H1 (cell line): Measurements from ENCODE around the gene ZBED5. TPM values are rescaled to one million over a fixed set of nuclear protein-coding genes. Genes with fewer than 3 reads are reported as not detected.
A peak's percentile ranks its signal among the peaks of the same experiment; 100 is the strongest.

Source experiments
- CTCF ChIA-PET: fragments of 300-600 bp; sonication (Branson Sonifier 250); formaldehyde crosslinking; loops from one replicate; lab custom pipeline; 2021; ENCODE audit not compliant: partially characterized antibody; lab: Charles Lee
- POLR2A ChIA-PET: fragments of 300-600 bp; sonication (Branson Sonifier 250); formaldehyde crosslinking; loops from one replicate; lab custom pipeline; 2021; ENCODE audit warnings: inconsistent platforms; ENCODE audit not compliant: partially characterized antibody; lab: Charles Lee
- DNase-seq, 2 experiments: peaks; one replicate each; pipeline versions ENCODE4 v3.0.0 to v3.0.0-alpha.2; 2010 to 2022; ENCODE audit warnings: low spot score in 2 of 2, low read depth in 1 of 2, mixed read lengths in 1 of 2
- FAIRE-seq: peaks from 2 replicates; lab custom pipeline; 2011; peaks lifted over from hg19 to GRCh38; lab: Jason Lieb, UNC
- H2AFZ ChIP-seq: 2 replicates; pipeline ENCODE4 v1.8.1; 2012; ENCODE audit warnings: low read length, inconsistent platforms
- H2AK5ac ChIP-seq: 2 replicates; pipeline ENCODE4 v1.6.1; 2013; ENCODE audit warnings: low read depth, low read length
- H2BK120ac ChIP-seq: replicated peaks from 2 replicates; pipeline ENCODE3; 2013; ENCODE audit warnings: low read depth, low read length, inconsistent platforms
- H2BK12ac ChIP-seq: 2 replicates; pipeline ENCODE4 v1.6.1; 2013; ENCODE audit warnings: low read depth, low read length
- H2BK15ac ChIP-seq: 2 replicates; pipeline ENCODE4 v1.6.1; 2013; ENCODE audit warnings: low read length
- H2BK20ac ChIP-seq: 2 replicates; pipeline ENCODE4 v1.6.1; 2013; ENCODE audit warnings: low read length
- H2BK5ac ChIP-seq: 2 replicates; pipeline ENCODE4 v1.6.1; 2013; ENCODE audit warnings: low read depth, low read length
- H3K14ac ChIP-seq: 2 replicates; pipeline ENCODE4 v1.6.1; 2013; ENCODE audit warnings: inconsistent platforms; ENCODE audit not compliant: insufficient read length
- H3K18ac ChIP-seq: 2 replicates; pipeline ENCODE4 v1.6.1; 2013; ENCODE audit warnings: low read length; ENCODE audit errors: extremely low read depth
- H3K23ac ChIP-seq: 2 replicates; pipeline ENCODE4 v1.6.1; 2013; ENCODE audit warnings: inconsistent platforms; ENCODE audit not compliant: insufficient read length
- H3K23me2 ChIP-seq: 2 replicates; pipeline ENCODE4 v1.6.1; 2013; ENCODE audit warnings: low read depth, low read length
- H3K27ac ChIP-seq: 2 replicates; pipeline ENCODE4 v1.6.1; 2011; ENCODE audit warnings: low read depth, low read length, inconsistent platforms
- H3K27me3 ChIP-seq, 4 experiments: replicated peaks in 1 of 4; 1 replicate in 1 of 4; 2 replicates in 3 of 4; pipeline versions ENCODE4 v1.6.1 to v1.8.1; 2011 to 2013; ENCODE audit warnings: low read length in 3 of 4, mild to moderate bottlenecking in 3 of 4, inconsistent platforms in 2 of 4, mixed read lengths in 2 of 4, moderate library complexity in 1 of 4; ENCODE audit not compliant: control insufficient read depth in 3 of 4, insufficient read depth in 3 of 4; ENCODE audit errors: extremely low read depth in 1 of 4
- H3K36me3 ChIP-seq, 4 experiments: 2 replicates each; pipeline versions ENCODE4 v1.6.1 to v1.8.1; 2011 to 2013; ENCODE audit warnings: mild to moderate bottlenecking in 4 of 4, low read length in 3 of 4, moderate library complexity in 2 of 4, control low read depth in 1 of 4, inconsistent platforms in 1 of 4; ENCODE audit not compliant: insufficient read depth in 4 of 4, control insufficient read depth in 2 of 4
- H3K4ac ChIP-seq: replicated peaks from 2 replicates; pipeline ENCODE3; 2013; ENCODE audit warnings: low read length, low read depth, mixed read lengths, inconsistent platforms; ENCODE audit not compliant: insufficient read length
- H3K4me1 ChIP-seq, 4 experiments: replicated peaks in 1 of 4; 1 replicate in 1 of 4; 2 replicates in 3 of 4; pipeline versions ENCODE4 v1.6.1 to v1.8.1; 2011 to 2013; ENCODE audit warnings: low read length in 3 of 4, inconsistent platforms in 2 of 4, mixed read lengths in 1 of 4; ENCODE audit not compliant: insufficient read depth in 4 of 4, control insufficient read depth in 3 of 4
- H3K4me2 ChIP-seq, 2 experiments: 2 replicates each; pipeline versions ENCODE4 v1.6.1 to v1.8.1; 2011 to 2013; ENCODE audit warnings: low read depth in 2 of 2, low read length in 2 of 2, control low read depth in 1 of 2, inconsistent platforms in 1 of 2, mild to moderate bottlenecking in 1 of 2; ENCODE audit not compliant: insufficient read depth in 1 of 2
- H3K4me3 ChIP-seq, 4 experiments: fragments of 200-600, 300-600 bp in 1 of 4; sonication (generic), shearing (Covaris generic), sonication (Bioruptor Twin) in 1 of 4; 2 replicates each; pipeline versions ENCODE4 v1.5.1 to v1.8.1; 2011 to 2016; ENCODE audit warnings: low read length in 4 of 4, low read depth in 3 of 4, control low read depth in 2 of 4, inconsistent platforms in 2 of 4, mild to moderate bottlenecking in 2 of 4, mixed read lengths in 1 of 4, moderate library complexity in 1 of 4; ENCODE audit not compliant: insufficient read depth in 2 of 4; ENCODE audit errors: extremely low read depth in 1 of 4
- H3K56ac ChIP-seq: replicated peaks from 2 replicates; pipeline ENCODE3; 2013; ENCODE audit warnings: low read depth, mild to moderate bottlenecking, mixed read lengths, low read length, inconsistent platforms; ENCODE audit not compliant: insufficient read length
- H3K79me1 ChIP-seq: 2 replicates; pipeline ENCODE4 v1.6.1; 2013; ENCODE audit warnings: low read depth, low read length, control low read depth
- H3K79me2 ChIP-seq, 2 experiments: 2 replicates each; pipeline versions ENCODE4 v1.6.1 to v1.8.1; 2012 to 2013; ENCODE audit warnings: low read length in 2 of 2, mild to moderate bottlenecking in 2 of 2, inconsistent platforms in 1 of 2; ENCODE audit not compliant: insufficient read depth in 2 of 2, control insufficient read depth in 1 of 2
- H3K9ac ChIP-seq, 4 experiments: replicated peaks in 1 of 4; 1 replicate in 1 of 4; 2 replicates in 3 of 4; pipeline versions ENCODE4 v1.6.1 to v1.8.1; 2011 to 2013; ENCODE audit warnings: low read depth in 3 of 4, low read length in 3 of 4, control low read depth in 2 of 4, mild to moderate bottlenecking in 2 of 4, moderate library complexity in 2 of 4, inconsistent platforms in 1 of 4; ENCODE audit errors: extremely low read depth in 1 of 4
- H3K9me3 ChIP-seq, 2 experiments: 2 replicates each; pipeline versions ENCODE4 v1.6.1 to v1.8.1; 2012 to 2013; ENCODE audit warnings: mild to moderate bottlenecking in 2 of 2, moderate library complexity in 2 of 2, control low read depth in 1 of 2, inconsistent platforms in 1 of 2, low read depth in 1 of 2, low read length in 1 of 2, mixed read lengths in 1 of 2; ENCODE audit not compliant: insufficient read depth in 2 of 2
- H4K20me1 ChIP-seq, 2 experiments: replicated peaks in 1 of 2; 2 replicates each; pipeline versions ENCODE3 to v1.8.1; 2011 to 2013; ENCODE audit warnings: inconsistent platforms in 2 of 2, low read length in 2 of 2, mild to moderate bottlenecking in 1 of 2; ENCODE audit not compliant: insufficient read depth in 2 of 2, control insufficient read depth in 1 of 2
- H4K5ac ChIP-seq: 2 replicates; pipeline ENCODE4 v1.6.1; 2013; ENCODE audit warnings: low read length, low read depth, mixed read lengths, inconsistent platforms; ENCODE audit not compliant: insufficient read length
- H4K8ac ChIP-seq: 2 replicates; pipeline ENCODE4 v1.8.0; 2013; ENCODE audit warnings: mild to moderate bottlenecking, moderate library complexity, low read length, inconsistent platforms; ENCODE audit not compliant: insufficient read depth; ENCODE audit errors: extremely low read depth
- H4K91ac ChIP-seq: replicated peaks from 2 replicates; pipeline ENCODE3; 2013; ENCODE audit warnings: low read length, mixed read lengths, inconsistent platforms; ENCODE audit not compliant: insufficient read length
- BRCA1 ChIP-seq: IDR thresholded peaks from 2 replicates; pipeline ENCODE4 v1.6.1; 2012; ENCODE audit warnings: low read depth, low read length, improper control_type of control experiment
- HDAC2 ChIP-seq, 2 experiments: fragments of 300-600 bp in 1 of 2; sonication (generic) in 1 of 2; IDR thresholded peaks; 2 replicates each; pipeline ENCODE4 v1.6.1; 2011 to 2012; ENCODE audit warnings: low read depth in 2 of 2, low read length in 2 of 2, mild to moderate bottlenecking in 2 of 2, moderate library complexity in 2 of 2, borderline replicate concordance in 1 of 2, inconsistent platforms in 1 of 2
- JUND ChIP-seq: IDR thresholded peaks from 2 replicates; pipeline ENCODE4 v1.6.1; 2011; ENCODE audit warnings: mild to moderate bottlenecking, improper control_type of control experiment, low read length
- KDM4A ChIP-seq: IDR thresholded peaks from one replicate; pipeline ENCODE4 v1.7.1; 2012; ENCODE audit warnings: low read depth, mild to moderate bottlenecking, moderate library complexity, low read length, inconsistent platforms; ENCODE audit not compliant: severe bottlenecking
- POLR2AphosphoS5 ChIP-seq: IDR thresholded peaks from 2 replicates; pipeline ENCODE4 v1.6.1; 2011; ENCODE audit warnings: low read depth, low read length
- SIN3A ChIP-seq, 2 experiments: IDR thresholded peaks in 1 of 2; conservative IDR thresholded peaks in 1 of 2; 2 replicates each; pipeline ENCODE4 v1.6.1; 2011 to 2012; ENCODE audit warnings: low read length in 2 of 2, improper control_type of control experiment in 1 of 2, low read depth in 1 of 2, mild to moderate bottlenecking in 1 of 2
- SIX5 ChIP-seq: IDR thresholded peaks from 2 replicates; pipeline ENCODE4 v1.6.1; 2011; ENCODE audit warnings: mild to moderate bottlenecking, low read depth, low read length
- SP1 ChIP-seq: IDR thresholded peaks from 2 replicates; pipeline ENCODE4 v1.6.1; 2011; ENCODE audit warnings: low read depth, low read length
- SUZ12 ChIP-seq: fragments of 200-600 bp; sonication (generic); IDR thresholded peaks from 2 replicates; pipeline ENCODE4 v1.6.1; 2012; ENCODE audit warnings: mild to moderate bottlenecking, inconsistent platforms, low read length, moderate library complexity, mixed read lengths
- TEAD4 ChIP-seq: IDR thresholded peaks from 2 replicates; pipeline ENCODE4 v1.6.1; 2012; ENCODE audit warnings: low read depth, low read length, inconsistent platforms, mixed read lengths
- WGBS, 2 experiments: shearing (Covaris generic) in 1 of 2; methylation state at CpG; one replicate each; pipeline versions ENCODE4 v1.1.6 to v1.1.7; 2013 to 2015; ENCODE audit warnings: low lambda C conversion rate in 2 of 2, mixed read lengths in 2 of 2, inconsistent platforms in 1 of 2, low coverage in 1 of 2, missing lambda C conversion rate in 1 of 2; ENCODE audit not compliant: insufficient replicate concordance in 2 of 2, insufficient coverage in 1 of 2, insufficient read length in 1 of 2; ENCODE audit errors: extremely low coverage in 1 of 2, missing lambda C conversion rate in 1 of 2; 5-methylcytosine and 5-hydroxymethylcytosine counted together
- polyA plus RNA-seq, 7 experiments: library from polyadenylated mRNA; depleted of rRNA in 3 of 7; stranded (reverse) in 5 of 7; unstranded in 2 of 7; fragments of >200 nt in 5 of 7; fragments of 200-250 nt in 2 of 7; gene quantifications; 1 replicate in 5 of 7; 2 replicates in 1 of 7; 4 replicates in 1 of 7; pipeline versions ENCODE4 v1.2.1 to v1.2.3, GENCODE V29; 2011 to 2013; ENCODE audit warnings: missing spikeins in 2 of 7, mixed read lengths in 2 of 7
- total RNA-seq: library from RNA; stranded (reverse); fragmentation: NEBNext Ultra II Directional; extraction: Animal tissue kit (Norgen Biotek cat#: 25700); gene quantifications from 2 replicates; pipeline ENCODE4 v1.2.1, GENCODE V29; 2021

ZBED5 gene
- total and polyA plus RNA-seq, 2 of the 8 experiments (the other 6 are each of a cell fraction or from before 2014, with no cell fraction given): 54.2 to 94.7 TPM

DNA sequence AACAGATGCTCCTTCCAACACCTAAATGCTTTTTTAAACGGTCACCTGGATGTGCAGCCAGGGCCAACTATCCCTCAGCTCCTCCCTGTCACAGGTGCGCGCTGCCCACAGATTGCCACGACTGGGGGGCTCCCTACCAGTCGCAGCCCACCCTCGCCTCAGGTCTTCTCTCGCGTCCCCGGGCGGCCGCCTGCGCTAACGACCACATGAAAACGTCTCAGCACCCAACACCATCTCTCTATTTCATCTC lies 469 bp downstream of the ZBED5 start:
- peak overlapping the region; percentile 84 for H4K5ac ChIP-seq
- H3K56ac ChIP-seq: peak overlapping the region; percentile 52
- ChIA-PET POLR2A (interaction anchor here (0.8 to 6.7 kb wide), 18 partner anchors 9 to 1000 kb away, joined by 3 to 144 read pairs (median 4); partner anchors contain the start of genes CTR9 and EIF4G2), CTCF (interaction anchor here (0.5 to 1.9 kb wide), 3 partner anchors 9 to 65 kb away, joined by 4 to 10 read pairs (median 5); no protein-coding TSS in a partner anchor)
- H3K27ac ChIP-seq: peak overlapping the region; percentile 88
- peak overlapping the region; percentile 32; the same call in 1 of the 2 replicates for H2BK15ac ChIP-seq
- peak overlapping the region; percentile 95 for H3K18ac ChIP-seq
- peak overlapping the region; percentile 73 for H3K4ac ChIP-seq
- no peak for FAIRE-seq
- no peak overlapping the region for H2BK120ac ChIP-seq
- H2BK20ac ChIP-seq: no peak overlapping the region
- TF ChIP-seq SUZ12: no peak
- no peak for TF ChIP-seq SIX5
- TF ChIP-seq BRCA1: no peak
- no peak; a peak in 1 of 4 replicates for TF ChIP-seq SIN3A (conservative IDR thresholded peaks at IDR 0.05 in 1 of 2, IDR thresholded peaks at IDR 0.05 in 1 of 2; ENCODE audit: low read depth in 1 of 2, low read length in 2 of 2)
- TF ChIP-seq HDAC2 (IDR thresholded peaks at IDR 0.05; ENCODE audit: borderline replicate concordance in 1 of 2, low read depth in 2 of 2, low read length in 2 of 2): peak in 1 of 2 experiments; percentile 42; a peak in 1 of 4 replicates
- TF ChIP-seq TEAD4: no peak
- TF ChIP-seq JUND: no peak
- peak; percentile 81 for TF ChIP-seq KDM4A
- peak; percentile 67; the same call in 1 of the 2 replicates for TF ChIP-seq POLR2AphosphoS5
- TF ChIP-seq SP1: no peak
- H2AFZ ChIP-seq: peak overlapping the region; percentile 45; the same call in 1 of the 2 replicates
- peak overlapping the region; percentile 72; the same call in 1 of the 2 replicates for H2BK12ac ChIP-seq
- peak overlapping the region in 3 of 4 experiments; percentile 82 to 97 (median 94); a peak in 6 of 7 replicates for H3K9ac ChIP-seq
- peaks cover 7 to 37% of the 10 kb centered on the region in 2 experiments for H3K79me2 ChIP-seq
- H3K4me2 ChIP-seq: peak overlapping the region; percentile 73 to 89
- H3K79me1 ChIP-seq: no peaks in the 10 kb centered on the region; the same call in 1 of the 2 replicates
- 0% methylated on average over 14 of the region's 14 CpGs; no CpG with 5 or more reads in 1 of the 2 experiments for WGBS, 2 experiments
- H4K91ac ChIP-seq: peak overlapping the region; percentile 58
- H3K27me3 ChIP-seq: no peaks in the 10 kb centered on the region
- no peaks in the 10 kb centered on the region for H3K9me3 ChIP-seq
- H3K4me3 ChIP-seq: peak overlapping the region; percentile 91 to 98 (median 95)
- H3K4me1 ChIP-seq: peaks cover 0 to 8% (median 2%) of the 10 kb centered on the region in 4 experiments; a peak in 3 of 7 replicates
- peak overlapping the region; percentile 97; the same call in 1 of the 2 replicates for H4K8ac ChIP-seq
- DNase-seq: no peak
- peaks cover 0 to 3% of the 10 kb centered on the region in 2 experiments for H4K20me1 ChIP-seq
- H3K23me2 ChIP-seq: peaks cover 7% of the 10 kb centered on the region
- H3K14ac ChIP-seq: no peak overlapping the region
- H2AK5ac ChIP-seq: peak overlapping the region; percentile 56; the same call in 1 of the 2 replicates
- H2BK5ac ChIP-seq: peak overlapping the region; percentile 91
- H3K36me3 ChIP-seq: peaks cover 9 to 37% (median 25%) of the 10 kb centered on the region in 4 experiments
- H3K23ac ChIP-seq: no peak overlapping the region
